GM19035 (cell line): ENCODE measurements around the gene LRRC25.

Experiments
- ATAC-seq: cut with Tn5 transposase; IDR thresholded peaks from one replicate; pipeline ENCODE4 v1.9.1; 2021; ENCODE audit not compliant: unreplicated experiment

The LRRC25 gene

GRCh38 chr19:18348171-18348570 is 49.3 kb downstream of the LRRC25 start:
- ATAC-seq = no peak

DNA sequence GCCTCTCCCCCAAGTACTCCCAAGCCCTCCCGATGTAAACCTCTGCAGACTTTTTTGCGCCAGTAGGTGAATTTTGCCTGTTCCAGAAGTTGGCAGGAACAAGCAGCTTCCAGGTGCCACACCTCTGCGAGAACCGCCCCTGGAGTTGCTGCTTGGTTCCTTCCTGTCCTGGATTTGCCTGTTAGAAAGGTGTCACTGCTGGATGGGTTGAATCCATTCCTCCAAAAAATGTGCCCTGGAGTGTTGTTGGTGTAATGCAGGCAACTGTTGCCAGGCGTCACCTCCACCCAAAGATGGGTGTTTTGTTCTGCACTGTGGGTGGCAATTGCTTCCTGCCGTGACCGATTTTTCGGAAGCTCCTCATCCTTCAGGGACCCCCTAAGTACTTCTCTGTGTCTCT is 51.3 kb downstream of the LRRC25 start:
- no peak for ATAC-seq

- no peak for ATAC-seq
Measured at GRCh38 chr19:18345296-18345695, 52.1 kb downstream of the LRRC25 start.

DNA sequence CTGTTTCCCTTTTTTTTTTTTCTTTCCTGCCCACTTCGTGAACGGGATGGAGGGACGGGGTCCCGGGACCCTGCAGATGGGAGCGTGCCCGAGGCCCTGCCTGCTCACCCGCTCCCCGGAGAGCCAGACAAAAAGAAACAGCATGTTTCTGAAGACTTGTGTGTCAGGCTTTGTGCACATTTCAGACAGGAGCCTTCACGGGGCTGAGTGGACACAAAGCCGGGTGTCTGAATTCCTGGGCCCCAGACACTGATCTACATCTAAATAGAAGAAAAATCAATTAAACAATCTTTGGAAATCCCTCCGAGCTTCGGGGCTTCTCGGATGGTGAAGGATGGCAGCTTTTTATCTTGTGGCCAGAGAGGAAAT is 52.9 kb downstream of the LRRC25 start:
- no peak for ATAC-seq

- no peak for ATAC-seq
Measured at GRCh38 chr19:18342090-18342632, 55.3 kb downstream of the LRRC25 start.
